HEK293 (cell line): Measurements from ENCODE around the gene MAF.

ENCODE experiments used
- CTCF ChIP-seq: fragments of 450-650 bp; formaldehyde crosslinking; IDR thresholded peaks from 2 replicates; pipeline ENCODE4 v1.5.1; 2016; ENCODE audit warnings: missing biosample characterization, missing genetic modification characterization
- ZFP69B ChIP-seq: fragments of 450-650 bp; formaldehyde crosslinking; IDR thresholded peaks from 2 replicates; pipeline ENCODE4 v1.5.1; 2016; ENCODE audit warnings: missing biosample characterization, missing genetic modification characterization
- ZNF138 ChIP-seq: fragments of 450-650 bp; formaldehyde crosslinking; IDR thresholded peaks from 2 replicates; pipeline ENCODE4 v1.5.1; 2016; ENCODE audit warnings: missing biosample characterization, missing genetic modification characterization, borderline replicate concordance
- ZNF140 ChIP-seq: fragments of 450-650 bp; formaldehyde crosslinking; IDR thresholded peaks from 2 replicates; pipeline ENCODE4 v1.5.1; 2016; ENCODE audit warnings: missing biosample characterization, missing genetic modification characterization
- ZNF202 ChIP-seq: fragments of 450-650 bp; formaldehyde crosslinking; IDR thresholded peaks from 2 replicates; pipeline ENCODE4 v1.5.1; 2016; ENCODE audit warnings: missing biosample characterization, missing genetic modification characterization, borderline replicate concordance
- ZNF274 ChIP-seq, 2 experiments: fragments of 200-500 bp in 1 of 2; fragments of 450-650 bp in 1 of 2; sonication (Bioruptor generic) in 1 of 2; formaldehyde crosslinking in 1 of 2; IDR thresholded peaks; 2 replicates each; pipeline versions ENCODE4 v1.5.1 to v1.6.1; 2014 to 2016; ENCODE audit warnings: borderline replicate concordance in 1 of 2, inconsistent platforms in 1 of 2, low read length in 1 of 2, missing biosample characterization in 1 of 2, missing genetic modification characterization in 1 of 2

- TF ChIP-seq ZNF202 (tag by site-specific recombination) (no peak), ZNF274 (IDR thresholded peaks at IDR 0.05; ENCODE audit: low read length) (no peak), ZNF274 (tag by site-specific recombination; IDR thresholded peaks at IDR 0.05; ENCODE audit: borderline replicate concordance) (no peak), ZFP69B (tag by site-specific recombination) (no peak), CTCF (tag by site-specific recombination) (no peak), ZNF140 (no peak), ZNF138 (tag by site-specific recombination) (no peak)
These were observed 36.6 kb downstream of the MAF start for GRCh38 chr16:79563921-79564320.
